GM18873 (cell line): ENCODE data around the gene SUPV3L1.
A peak's percentile ranks its signal among the peaks of the same experiment; 100 is the strongest.

ENCODE experiments used
- ATAC-seq: cut with Tn5 transposase; IDR thresholded peaks from one replicate; pipeline ENCODE4 v1.9.1; 2021; ENCODE audit warnings: mild to moderate bottlenecking, moderate library complexity, moderate number of reproducible peaks; ENCODE audit not compliant: unreplicated experiment, low FRiP score

Gene SUPV3L1

DNA sequence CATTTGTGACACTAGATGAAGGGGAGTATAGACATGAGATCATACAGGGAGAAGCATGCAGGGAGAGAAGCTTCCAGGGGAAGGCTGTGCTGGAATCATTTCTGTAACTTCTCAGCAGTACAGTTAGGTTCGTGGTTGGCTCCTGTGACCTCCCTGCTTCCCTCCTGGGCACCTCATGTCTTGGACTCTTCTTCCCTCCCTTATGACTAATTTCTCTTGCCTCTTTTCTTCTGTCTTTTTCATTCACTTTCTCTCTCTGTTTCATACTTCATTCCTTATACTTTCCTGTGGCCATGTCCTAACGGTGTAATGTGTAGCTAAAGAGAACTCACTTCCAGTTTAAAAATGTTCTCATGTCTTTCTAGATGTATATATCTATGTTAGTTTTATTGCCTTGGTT lies 21.0 kb downstream of the SUPV3L1 start:
- ATAC-seq, result no peak

DNA sequence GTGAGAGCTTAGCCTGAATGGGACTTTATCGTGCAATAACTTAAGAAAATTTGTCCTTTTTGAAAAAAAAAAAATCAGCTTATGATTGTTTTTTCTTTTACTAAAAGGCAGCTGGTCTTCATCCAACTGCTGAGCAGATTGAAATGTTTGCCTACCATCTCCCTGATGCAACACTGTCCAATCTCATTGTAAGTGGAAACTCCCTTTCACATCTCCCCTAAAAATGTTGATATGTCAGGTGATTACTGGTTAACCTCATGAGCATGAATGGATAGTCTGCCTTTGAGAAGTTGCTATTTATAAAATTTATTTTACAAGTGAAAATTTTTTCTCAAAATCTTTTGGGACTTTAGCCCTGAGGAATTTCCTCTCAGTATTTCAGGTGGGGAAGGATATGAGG lies 22.3 kb downstream of the SUPV3L1 start:
- no peak for ATAC-seq

DNA sequence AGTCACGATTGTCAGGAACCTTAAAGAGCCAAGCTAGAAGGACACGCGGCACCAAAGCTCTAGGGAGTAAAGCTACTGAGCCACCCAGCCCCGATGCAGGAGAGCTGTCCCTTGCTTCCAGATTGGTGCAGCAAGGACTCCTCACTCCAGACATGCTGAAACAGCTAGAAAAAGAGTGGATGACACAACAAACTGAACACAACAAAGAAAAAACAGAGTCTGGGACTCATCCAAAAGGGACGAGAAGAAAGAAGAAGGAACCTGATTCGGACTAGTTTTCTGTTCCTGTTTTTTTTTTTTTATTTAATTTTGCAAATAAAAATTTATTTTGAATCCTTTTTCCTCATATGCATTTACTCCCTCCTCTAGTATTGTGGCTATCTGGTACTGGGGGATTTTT lies 28.7 kb downstream of the SUPV3L1 start:
- no peak for ATAC-seq

DNA sequence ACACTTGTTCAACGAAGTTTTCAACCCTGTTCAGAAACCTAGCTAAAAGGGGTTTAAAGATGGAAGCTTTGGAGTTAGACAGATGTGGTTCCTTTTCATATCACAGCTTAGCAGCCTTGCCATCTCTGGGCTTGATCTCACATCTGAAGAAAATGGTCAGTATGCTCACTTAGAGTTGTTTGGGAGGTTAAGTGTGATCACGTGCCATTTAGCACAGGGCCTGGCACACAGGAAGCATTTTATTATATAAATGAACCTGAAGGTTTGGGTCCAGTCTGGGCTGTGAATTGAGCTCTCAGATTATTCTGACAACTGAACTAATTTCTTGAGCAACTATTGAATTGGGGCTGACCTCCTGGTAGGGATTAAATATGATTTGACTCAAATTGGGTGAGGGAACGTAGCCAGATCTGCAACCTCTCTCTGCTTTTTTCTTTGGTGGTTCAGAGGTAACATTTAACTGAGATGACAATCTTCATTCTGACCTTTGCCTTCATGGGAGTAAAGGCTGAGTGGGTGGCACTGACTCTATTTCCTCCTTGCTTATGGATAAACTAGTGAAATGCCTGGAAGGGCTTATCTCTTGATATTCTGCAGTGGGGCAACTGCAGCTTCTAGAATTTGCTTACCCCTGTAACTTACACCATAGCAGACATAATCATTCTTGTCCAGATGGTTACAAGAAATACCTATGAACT lies 29.9 kb downstream of the SUPV3L1 start:
- ATAC-seq, result no peak

DNA sequence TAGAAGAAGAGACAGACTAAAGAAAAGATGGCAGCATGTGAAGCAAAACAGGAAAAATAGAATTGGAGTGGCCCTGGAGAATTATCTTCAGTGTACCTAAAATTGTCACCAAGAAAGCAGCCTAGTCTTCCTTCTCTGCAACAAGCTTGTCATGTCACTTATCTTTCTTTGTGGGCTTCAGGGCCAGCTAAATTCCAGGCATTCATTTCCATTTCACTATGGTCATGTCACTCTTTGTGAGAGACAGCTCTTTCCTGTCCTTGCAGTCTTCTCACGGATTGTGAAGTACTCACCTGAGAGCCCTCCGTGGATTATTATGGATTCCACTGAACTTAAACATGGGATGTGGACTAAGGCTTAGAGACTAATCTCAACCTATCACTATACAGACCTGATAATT lies 31.1 kb downstream of the SUPV3L1 start:
- no peak for ATAC-seq

DNA sequence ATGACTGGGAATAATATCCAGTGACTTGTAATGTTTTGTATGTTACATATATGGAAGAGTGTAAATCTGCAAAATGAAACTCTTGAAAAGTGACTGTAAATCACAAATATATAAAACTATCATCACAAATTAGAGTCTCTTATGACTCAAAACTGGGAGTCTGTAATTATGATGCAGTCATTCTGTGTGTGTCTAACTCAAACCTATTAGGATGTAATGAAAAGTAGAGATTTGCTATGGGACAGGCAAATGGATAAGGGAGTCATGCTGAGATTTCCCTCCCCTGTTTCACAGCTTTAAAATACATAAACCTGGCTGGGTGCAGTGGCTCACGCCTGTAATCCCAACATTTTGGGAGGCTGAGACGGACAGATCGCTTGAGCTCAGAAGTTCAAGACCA lies 31.5 kb downstream of the SUPV3L1 start:
- no peak for ATAC-seq

GRCh38 chr10:69213591-69214311 lies 33.7 kb downstream of the SUPV3L1 start:
- ATAC-seq, result no peak

DNA sequence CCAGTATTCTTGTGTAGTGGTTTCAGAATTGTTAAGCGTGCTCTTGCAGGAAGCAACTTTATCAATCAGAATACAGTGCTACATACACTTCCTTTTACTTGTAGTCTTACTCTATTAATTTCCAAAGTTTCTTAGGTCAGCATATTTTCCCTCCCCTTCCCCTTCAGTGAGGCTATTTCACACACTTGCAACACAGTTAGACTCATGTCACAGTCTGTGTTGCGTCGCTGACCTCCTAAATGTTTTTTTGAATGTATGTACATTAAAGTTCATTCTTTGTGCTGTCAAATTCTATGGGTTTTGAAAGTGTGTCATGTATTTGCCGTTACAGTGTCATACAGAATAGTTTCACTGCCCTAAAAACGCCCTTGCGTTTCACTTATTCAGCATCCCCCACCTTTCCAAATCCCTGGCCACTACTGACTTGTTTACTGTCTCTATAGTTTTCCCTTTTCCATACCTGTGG lies 34.7 kb downstream of the SUPV3L1 start:
- no peak for ATAC-seq

DNA sequence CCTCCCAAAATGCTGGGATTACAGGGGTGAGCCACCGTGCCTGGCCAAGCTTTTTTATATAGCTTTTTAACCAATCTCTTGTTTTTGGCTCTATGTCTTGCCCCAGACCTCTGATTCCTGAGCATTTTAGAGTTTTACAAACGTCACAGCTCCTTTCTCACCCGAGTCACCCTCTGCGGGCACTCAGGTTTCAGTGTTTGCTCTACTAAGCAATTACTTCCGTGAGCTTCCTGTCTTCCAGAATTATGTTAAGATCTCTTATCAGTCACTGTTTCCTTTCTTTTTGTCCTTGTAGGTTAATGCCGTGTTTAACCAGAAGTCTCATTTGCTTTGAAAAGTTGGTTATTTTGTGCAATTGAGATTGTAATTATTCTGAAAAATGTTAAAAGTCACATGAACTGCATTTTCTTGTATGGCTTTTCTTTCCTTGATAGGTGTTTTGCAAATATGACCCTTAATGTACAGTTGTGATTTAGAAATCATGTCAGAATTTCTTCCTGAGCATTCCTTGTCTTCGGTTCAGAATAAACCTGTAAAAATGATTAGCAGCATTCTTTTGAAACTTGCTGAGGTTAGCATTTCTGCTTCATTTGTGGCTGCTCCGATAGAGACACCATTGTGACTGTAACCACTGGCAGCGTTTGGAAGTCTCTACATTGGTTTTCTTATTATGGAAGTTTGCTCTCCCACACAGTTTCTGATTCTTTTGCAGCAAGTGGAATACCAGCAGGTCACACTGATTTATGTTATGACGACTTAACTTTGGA lies 35.6 kb downstream of the SUPV3L1 start:
- no peak for ATAC-seq

DNA sequence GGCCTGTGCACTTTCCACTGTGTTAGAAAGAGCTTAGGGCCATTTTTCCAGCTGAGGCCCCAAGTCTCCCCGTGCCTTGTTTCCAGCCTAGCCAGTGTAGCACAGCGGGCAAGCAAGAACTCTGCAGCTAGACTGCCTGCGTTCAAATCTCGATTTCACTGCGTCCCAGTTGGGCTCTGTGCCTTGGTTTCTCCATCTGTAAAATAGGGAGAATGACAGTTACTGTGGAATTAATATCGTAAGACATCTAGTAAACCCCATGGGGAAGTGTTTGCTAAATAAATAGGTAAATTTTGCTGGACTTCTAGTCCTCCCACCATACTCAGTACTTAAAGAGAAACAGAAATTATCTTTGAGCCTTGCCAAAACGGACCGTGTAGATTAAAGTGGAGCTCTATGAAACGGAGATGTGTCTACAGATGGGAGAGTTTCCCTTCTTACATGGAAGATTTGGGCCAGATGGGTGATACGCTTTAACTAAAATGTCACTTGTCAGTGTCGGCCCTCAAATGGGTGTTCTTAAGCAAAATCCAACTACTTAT lies 36.6 kb downstream of the SUPV3L1 start:
- no peak for ATAC-seq

DNA sequence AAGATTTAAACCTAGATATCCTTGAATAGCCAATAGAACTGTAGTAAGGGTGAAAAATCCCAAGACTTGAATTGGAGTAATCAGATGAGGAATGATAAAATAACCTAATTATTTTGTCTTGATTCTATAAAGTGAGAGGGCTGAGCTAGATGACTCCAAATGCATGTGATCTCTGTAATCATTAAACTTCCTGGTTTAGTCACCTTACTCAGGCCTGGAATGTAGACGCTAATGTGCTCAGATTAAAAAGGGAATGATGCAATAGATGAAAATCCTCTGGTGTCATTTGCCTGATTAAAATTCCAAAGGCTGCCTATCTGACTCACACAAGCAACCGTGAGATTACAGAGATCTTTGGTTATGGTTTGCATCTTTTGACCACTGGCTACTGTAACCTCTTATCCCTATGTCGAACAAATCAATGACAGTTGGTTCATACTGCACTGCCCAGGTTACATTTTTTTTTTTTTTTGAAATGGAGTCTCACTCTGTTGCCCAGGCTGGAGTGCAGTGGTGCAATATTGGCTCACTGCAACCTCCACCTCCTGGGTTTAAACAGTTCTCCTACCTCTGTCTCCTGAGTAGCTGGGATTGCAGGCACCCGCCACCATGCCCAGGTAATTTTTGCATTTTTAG lies 37.2 kb downstream of the SUPV3L1 start:
- no peak for ATAC-seq

DNA sequence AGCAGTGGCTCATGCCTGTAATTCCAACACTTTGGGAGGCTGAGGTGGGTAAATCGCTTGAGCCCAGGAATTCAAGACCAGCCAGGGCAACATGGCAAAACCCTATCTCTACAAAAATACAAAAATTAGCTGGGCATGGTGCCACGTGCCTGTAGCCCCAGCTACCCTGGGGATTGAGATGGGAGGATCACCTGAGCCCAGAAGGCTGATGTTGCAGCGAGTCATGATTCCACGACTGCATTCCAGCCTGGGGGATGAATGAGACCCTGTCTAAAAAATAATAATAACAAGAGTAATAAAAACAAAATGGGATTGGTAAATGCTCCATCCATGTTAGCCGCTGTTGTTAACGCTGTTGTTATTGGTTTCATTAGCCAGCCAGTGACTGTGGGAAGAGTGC lies 38.8 kb downstream of the SUPV3L1 start:
- ATAC-seq, result no peak

GRCh38 chr10:69220041-69220451 lies 40.0 kb downstream of the SUPV3L1 start, which contains the start of gene HKDC1:
TSS of gene HKDC1 (plus strand) at chr10:69220332. CDS start at chr10:69220436, 104 bp downstream.
- ATAC-seq, result no peak

- no peak for ATAC-seq
Observed at GRCh38 chr10:69220507-69220906, 40.5 kb downstream of the SUPV3L1 start.

- ATAC-seq, result peak; percentile 92
Observed at GRCh38 chr10:69222157-69223027, 42.4 kb downstream of the SUPV3L1 start.

DNA sequence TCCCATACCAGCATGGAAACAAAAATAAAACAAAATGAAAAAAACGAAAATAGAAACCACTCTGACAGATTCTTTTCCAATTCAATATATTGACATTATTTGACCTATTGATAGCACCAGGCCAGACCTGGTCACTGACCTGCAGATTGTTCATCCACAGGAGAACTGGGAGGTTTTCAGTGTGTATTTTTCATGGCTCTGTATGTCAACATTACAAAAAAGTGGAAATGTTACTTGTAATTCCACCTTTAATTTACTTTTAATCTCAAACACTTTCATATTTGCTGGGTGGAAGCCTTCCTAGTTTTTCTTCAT lies 43.0 kb downstream of the SUPV3L1 start:
- peak; percentile 13 for ATAC-seq

GRCh38 chr10:69224862-69225657 lies 45.0 kb downstream of the SUPV3L1 start:
- no peak for ATAC-seq

- no peak for ATAC-seq
Observed at GRCh38 chr10:69225681-69226080, 45.6 kb downstream of the SUPV3L1 start.

- ATAC-seq, result no peak
Observed at GRCh38 chr10:69226919-69227450, 47.0 kb downstream of the SUPV3L1 start.
